Activated T-cell treated with anti-CD3 and anti-CD28 coated beads, Interleukin-2, amount 50 U/mL, for 1 hour (primary cell): ENCODE measurements around the gene TSR3.

Experiments used
- DNase-seq: peaks from one replicate; pipeline ENCODE4 v3.0.0-alpha.2; 2020

TSR3 gene

GRCh38 chr16:1350691-1351090, 987 bp downstream of the TSR3 start:
- DNase-seq: no peak

GRCh38 chr16:1349951-1350350, 1.7 kb downstream of the TSR3 start:
- DNase-seq: no peak

GRCh38 chr16:1349351-1349750, 2.3 kb downstream of the TSR3 start:
- no peak for DNase-seq

GRCh38 chr16:1348926-1349325, 2.8 kb downstream of the TSR3 start:
- no peak for DNase-seq

GRCh38 chr16:1348441-1348840, 3.2 kb downstream of the TSR3 start:
- DNase-seq: no peak

- DNase-seq: no peak
These were observed 3.7 kb downstream of the TSR3 start for GRCh38 chr16:1347962-1348361.

- DNase-seq: no peak
These were observed 4.3 kb downstream of the TSR3 start for GRCh38 chr16:1347286-1347855.

- DNase-seq: no peak
These were observed 5.0 kb downstream of the TSR3 start for GRCh38 chr16:1346422-1347285.

- no peak for DNase-seq
These were observed 5.8 kb downstream of the TSR3 start for GRCh38 chr16:1345651-1346421.

GRCh38 chr16:1345087-1345486, 6.6 kb downstream of the TSR3 start:
- DNase-seq: no peak

- DNase-seq: no peak
These were observed 7.2 kb downstream of the TSR3 start for GRCh38 chr16:1344499-1344898.

- DNase-seq: no peak
These were observed 8.0 kb downstream of the TSR3 start for GRCh38 chr16:1343428-1344242.

GRCh38 chr16:1342526-1343427, 8.9 kb downstream of the TSR3 start:
- peak; percentile 98 for DNase-seq

GRCh38 chr16:1341495-1342420, 9.9 kb downstream of the TSR3 start:
- DNase-seq: no peak

- DNase-seq: no peak
These were observed 10.8 kb downstream of the TSR3 start for GRCh38 chr16:1340730-1341494.

- DNase-seq: no peak
These were observed 12.6 kb downstream of the TSR3 start for GRCh38 chr16:1338855-1339675.

- DNase-seq: peak; percentile 45
These were observed 13.5 kb downstream of the TSR3 start for GRCh38 chr16:1338119-1338730.

- DNase-seq: no peak
These were observed 14.2 kb downstream of the TSR3 start for GRCh38 chr16:1337486-1337885.
